TTC549 (cell line): ENCODE results near the gene SPC24.
"Not testable (repeated sequence)": the region's sequence is repeated elsewhere in the genome, so short reads cannot be mapped to it uniquely, and the experiment has no call there.

ENCODE experiments used
- FAIRE-seq: peaks from 2 replicates; lab custom pipeline; 2012; peaks lifted over from hg19 to GRCh38; lab: Jason Lieb, UNC

The SPC24 gene

GRCh38 chr19:11125994-11126685 is 29.4 kb downstream of the SPC24 start:
- no peak for FAIRE-seq

- not testable (repeated sequence) for FAIRE-seq
Measured at GRCh38 chr19:11124157-11124556, 31.4 kb downstream of the SPC24 start.

- FAIRE-seq, result no peak
Measured at GRCh38 chr19:11123114-11123513, 32.5 kb downstream of the SPC24 start.

GRCh38 chr19:11121963-11122362 is 33.6 kb downstream of the SPC24 start:
- not testable (repeated sequence) for FAIRE-seq

GRCh38 chr19:11116507-11116906 is 39.1 kb downstream of the SPC24 start:
- no peak for FAIRE-seq

- FAIRE-seq, result no peak
Measured at GRCh38 chr19:11115895-11116446, 39.6 kb downstream of the SPC24 start.

- FAIRE-seq, result no peak
Measured at GRCh38 chr19:11115042-11115441, 40.5 kb downstream of the SPC24 start.

GRCh38 chr19:11113140-11113708 is 42.4 kb downstream of the SPC24 start:
- FAIRE-seq, result no peak

GRCh38 chr19:11111771-11112144 is 43.8 kb downstream of the SPC24 start:
- no peak for FAIRE-seq

- no peak for FAIRE-seq
Measured at GRCh38 chr19:11111117-11111770, 44.3 kb downstream of the SPC24 start.

GRCh38 chr19:11108746-11109145 is 46.8 kb downstream of the SPC24 start:
- FAIRE-seq, result no peak

- FAIRE-seq, result no peak
Measured at GRCh38 chr19:11106477-11106876, 49.1 kb downstream of the SPC24 start.

- FAIRE-seq, result no peak
Measured at GRCh38 chr19:11105014-11105636, 50.5 kb downstream of the SPC24 start.

GRCh38 chr19:11103667-11104066 is 51.9 kb downstream of the SPC24 start:
- not testable (repeated sequence) for FAIRE-seq

- no peak for FAIRE-seq
Measured at GRCh38 chr19:11102944-11103343, 52.6 kb downstream of the SPC24 start.

GRCh38 chr19:11101057-11101456 is 54.5 kb downstream of the SPC24 start:
- FAIRE-seq, result no peak

- FAIRE-seq, result no peak
Measured at GRCh38 chr19:11100049-11100448, 55.5 kb downstream of the SPC24 start.

- no peak for FAIRE-seq
Measured at GRCh38 chr19:11098861-11099260, 56.7 kb downstream of the SPC24 start.

GRCh38 chr19:11098327-11098726 is 57.3 kb downstream of the SPC24 start:
- FAIRE-seq, result no peak

- FAIRE-seq, result not testable (repeated sequence)
Measured at GRCh38 chr19:11097367-11097766, 58.2 kb downstream of the SPC24 start.

GRCh38 chr19:11096210-11096841 is 59.3 kb downstream of the SPC24 start:
- no peak for FAIRE-seq
